ENCODE data around the gene AARS1. TPM values are rescaled to one million over a fixed set of nuclear protein-coding genes. Genes with fewer than 3 reads are reported as not detected.
"Not testable (repeated sequence)": the region's sequence is repeated elsewhere in the genome, so short reads cannot be mapped to it uniquely, and the experiment has no call there.

AARS1 gene
- total RNA-seq, 3 donors from 2014 or later: 30.1 to 77.7 (median 42.7) TPM

DNA sequence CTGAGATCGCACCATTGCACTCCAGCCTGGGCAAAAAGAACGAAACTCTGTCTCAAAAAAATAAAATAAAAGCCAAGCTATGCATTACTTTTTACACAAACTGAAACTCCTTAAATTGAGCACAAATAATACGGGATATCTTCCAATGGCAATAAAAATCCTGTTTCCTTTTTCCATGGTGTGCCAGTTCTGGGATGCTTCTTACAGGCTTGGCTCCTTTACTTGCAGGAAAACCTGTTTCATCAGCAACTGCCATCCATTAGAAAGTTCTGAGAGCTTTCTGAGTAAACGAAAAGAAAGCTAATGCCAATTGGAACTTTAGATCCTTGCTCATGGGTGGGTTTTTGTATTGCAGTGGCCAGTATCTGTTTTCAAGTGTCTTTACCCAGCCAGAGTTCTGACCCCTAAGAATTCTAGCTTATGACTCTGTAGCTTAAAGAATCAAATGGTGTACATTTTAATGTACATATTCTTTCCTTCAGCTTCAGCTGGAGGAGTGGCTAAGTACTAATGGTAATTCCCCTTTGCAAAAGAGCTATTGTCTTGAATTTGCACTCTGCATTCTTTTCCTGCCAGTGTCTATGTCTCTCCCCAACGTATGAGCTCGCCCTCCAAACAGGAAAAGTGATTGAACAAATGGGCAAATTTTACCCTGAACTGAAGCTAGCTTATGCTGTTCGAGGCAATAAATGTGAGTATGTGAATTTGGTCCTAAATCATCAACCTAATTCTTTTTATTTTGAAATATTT, 35.9 kb upstream of the AARS1 start:
- no peaks in the 10 kb centered on the region for H3K9me3 ChIP-seq
- H3K4me1 ChIP-seq (ENCODE audit: low read depth): no peaks in the 10 kb centered on the region
- peaks cover 10% of the 10 kb centered on the region for H3K36me3 ChIP-seq (ENCODE audit: low read depth)
- TF ChIP-seq, protein P1, sequence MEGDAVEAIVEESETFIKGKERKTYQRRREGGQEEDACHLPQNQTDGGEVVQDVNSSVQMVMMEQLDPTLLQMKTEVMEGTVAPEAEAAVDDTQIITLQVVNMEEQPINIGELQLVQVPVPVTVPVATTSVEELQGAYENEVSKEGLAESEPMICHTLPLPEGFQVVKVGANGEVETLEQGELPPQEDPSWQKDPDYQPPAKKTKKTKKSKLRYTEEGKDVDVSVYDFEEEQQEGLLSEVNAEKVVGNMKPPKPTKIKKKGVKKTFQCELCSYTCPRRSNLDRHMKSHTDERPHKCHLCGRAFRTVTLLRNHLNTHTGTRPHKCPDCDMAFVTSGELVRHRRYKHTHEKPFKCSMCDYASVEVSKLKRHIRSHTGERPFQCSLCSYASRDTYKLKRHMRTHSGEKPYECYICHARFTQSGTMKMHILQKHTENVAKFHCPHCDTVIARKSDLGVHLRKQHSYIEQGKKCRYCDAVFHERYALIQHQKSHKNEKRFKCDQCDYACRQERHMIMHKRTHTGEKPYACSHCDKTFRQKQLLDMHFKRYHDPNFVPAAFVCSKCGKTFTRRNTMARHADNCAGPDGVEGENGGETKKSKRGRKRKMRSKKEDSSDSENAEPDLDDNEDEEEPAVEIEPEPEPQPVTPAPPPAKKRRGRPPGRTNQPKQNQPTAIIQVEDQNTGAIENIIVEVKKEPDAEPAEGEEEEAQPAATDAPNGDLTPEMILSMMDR (IDR thresholded peaks at IDR 0.05): no peak
- DNase-seq (no peak), ATAC-seq (no peak)
- intact Hi-C loops (cut with DNase I, micrococcal nuclease): no loop called here
- no peak overlapping the region for H3K4me3 ChIP-seq

DNA sequence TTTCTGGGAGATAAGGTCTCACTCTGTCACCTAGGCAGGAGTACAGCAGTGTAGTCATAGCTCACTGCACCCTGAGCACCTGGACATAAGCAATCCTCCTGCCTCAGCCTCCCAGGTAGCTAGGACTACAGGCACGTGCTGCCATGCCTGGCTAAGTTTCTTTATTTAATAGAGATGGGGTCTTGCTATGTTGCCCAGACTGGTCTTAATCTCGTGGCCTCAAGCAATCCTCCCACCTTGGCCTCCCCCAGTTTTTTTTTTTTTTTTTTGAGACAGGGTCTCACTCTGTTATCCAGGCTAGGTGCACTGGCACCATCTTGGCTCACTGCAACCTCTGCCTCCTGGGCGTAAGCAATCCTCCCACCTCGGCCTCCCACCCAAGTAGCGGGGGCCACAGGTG, 30.8 kb upstream of the AARS1 start:
- no peak for DNase-seq
- ATAC-seq: no peak
- H3K4me1 ChIP-seq (ENCODE audit: low read depth): no peaks in the 10 kb centered on the region
- TF ChIP-seq, protein P1 (IDR thresholded peaks at IDR 0.05): no peak
- peaks cover 13% of the 10 kb centered on the region for H3K36me3 ChIP-seq (ENCODE audit: low read depth)
- intact Hi-C loops (cut with DNase I, micrococcal nuclease): no loop called here
- H3K9me3 ChIP-seq: no peaks in the 10 kb centered on the region
- H3K4me3 ChIP-seq: no peak overlapping the region

DNA sequence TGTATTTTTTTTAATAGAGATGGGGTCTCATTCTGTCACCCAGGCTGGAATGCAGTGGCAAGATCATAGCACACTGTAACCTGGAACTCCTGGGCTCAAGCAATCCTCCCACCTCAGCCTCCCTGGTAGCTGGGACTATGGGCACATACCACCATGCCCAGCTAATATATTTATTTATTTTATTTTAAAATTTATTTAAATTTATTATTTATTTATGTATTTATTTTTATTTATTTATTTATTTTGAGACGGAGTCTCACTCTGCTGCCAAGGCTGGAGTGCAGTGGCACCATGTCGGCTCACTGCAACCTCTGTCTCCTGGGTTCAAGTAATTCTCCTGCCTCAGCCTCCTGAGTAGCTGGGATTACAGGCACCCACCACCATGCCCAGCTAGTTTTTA, 18.4 kb upstream of the AARS1 start:
- ATAC-seq; H3K4me3 ChIP-seq; intact Hi-C loops (cut with DNase I, micrococcal nuclease); DNase-seq; H3K9me3 ChIP-seq; H3K36me3 ChIP-seq (ENCODE audit: low read depth); H3K4me1 ChIP-seq (ENCODE audit: low read depth): not testable (repeated sequence)

DNA sequence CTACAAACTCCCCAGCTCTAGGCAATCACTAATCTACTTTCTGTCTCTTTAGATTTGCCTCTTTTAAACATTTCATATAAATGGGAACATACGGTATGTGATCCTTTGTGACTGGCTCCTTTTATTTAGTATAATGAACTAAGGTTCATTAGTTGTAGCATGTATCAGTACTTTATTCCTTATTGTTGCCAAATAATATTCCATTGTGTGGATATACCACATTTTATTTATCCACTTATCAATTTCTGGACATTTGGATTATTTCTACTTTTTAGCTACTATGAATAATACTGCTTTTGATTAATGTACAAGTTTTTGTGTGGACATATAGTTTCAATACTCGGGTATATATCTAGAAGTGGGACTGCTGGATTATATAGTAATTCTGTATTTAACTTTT, 17.6 kb upstream of the AARS1 start:
- TF ChIP-seq, protein P1 (IDR thresholded peaks at IDR 0.05): no peak
- Histone ChIP-seq H3K4me3 (no peak overlapping the region), H3K36me3 (ENCODE audit: low read depth) (no peaks in the 10 kb centered on the region), H3K4me1 (ENCODE audit: low read depth) (no peaks in the 10 kb centered on the region), H3K9me3 (no peaks in the 10 kb centered on the region)
- DNase-seq (no peak), ATAC-seq (no peak)
- intact Hi-C loops (cut with DNase I, micrococcal nuclease): no loop called here

DNA sequence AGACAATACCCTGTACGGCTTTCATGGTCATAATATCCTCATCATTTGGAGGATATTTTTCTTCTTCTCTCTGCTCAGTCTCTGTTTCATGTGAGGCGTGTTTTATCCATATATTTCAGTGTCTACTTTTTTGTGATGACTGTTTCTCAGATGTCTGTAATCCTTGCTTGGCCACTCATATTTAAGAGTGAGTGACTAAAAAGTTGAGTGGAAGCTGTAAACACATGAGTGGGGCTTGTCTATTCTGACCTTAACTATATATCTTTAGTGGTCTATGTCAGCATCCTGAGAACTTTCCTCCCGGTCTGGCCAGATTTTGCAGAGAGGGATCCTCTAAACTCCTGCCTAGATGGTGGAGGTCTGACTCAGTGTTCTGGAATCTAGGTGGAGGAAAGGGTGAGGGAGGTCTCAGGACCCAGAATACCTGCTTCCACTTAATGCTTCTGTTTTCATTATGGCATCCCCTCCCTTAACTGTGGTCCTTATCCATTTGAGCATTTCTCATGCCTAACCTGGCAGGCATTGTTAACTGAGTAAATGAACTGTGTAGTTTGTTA, 15.7 kb upstream of the AARS1 start:
- Histone ChIP-seq H3K36me3 (ENCODE audit: low read depth) (no peaks in the 10 kb centered on the region), H3K4me1 (ENCODE audit: low read depth) (no peaks in the 10 kb centered on the region), H3K4me3 (no peak overlapping the region), H3K9me3 (no peaks in the 10 kb centered on the region)
- ATAC-seq (no peak), DNase-seq (no peak)
- TF ChIP-seq, protein P1 (IDR thresholded peaks at IDR 0.05): no peak
- intact Hi-C loops (cut with DNase I, micrococcal nuclease): no loop called here

DNA sequence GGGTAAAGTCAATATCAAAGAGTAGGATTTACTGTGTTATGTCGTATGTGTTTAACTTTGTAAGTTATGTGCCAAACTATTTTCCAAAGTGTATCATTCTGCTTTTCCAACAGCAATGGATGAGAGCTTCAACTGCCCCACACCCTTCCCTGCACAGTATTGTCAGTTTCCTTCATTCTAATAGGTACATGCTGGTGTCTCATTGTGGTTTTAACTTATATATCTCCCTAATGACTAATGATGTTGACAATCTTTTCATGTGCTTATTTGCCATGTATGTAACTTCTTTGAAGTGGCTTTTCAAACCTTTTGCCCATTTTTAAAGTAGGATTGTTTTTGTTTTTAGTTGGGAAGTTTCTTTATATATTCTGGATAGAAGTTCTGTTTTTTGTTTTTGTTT, 13.4 kb upstream of the AARS1 start:
- Histone ChIP-seq H3K9me3 (no peaks in the 10 kb centered on the region), H3K4me1 (ENCODE audit: low read depth) (peaks cover 3% of the 10 kb centered on the region), H3K4me3 (no peak overlapping the region), H3K36me3 (ENCODE audit: low read depth) (no peaks in the 10 kb centered on the region)
- TF ChIP-seq, protein P1 (IDR thresholded peaks at IDR 0.05): no peak
- no peak for ATAC-seq
- DNase-seq: no peak
- intact Hi-C loops (cut with DNase I, micrococcal nuclease): no loop called here

Data from mucosa of descending colon (tissue), 3 donors.